SK-N-SH treated with all-trans-retinoic acid at 6 μM for 48 hours (cell line): ENCODE results near the gene ADCY5.

Experiments
- ARNTL ChIP-seq: fragments of 450-650 bp; formaldehyde crosslinking; IDR thresholded peaks from 2 replicates; pipeline ENCODE4 v1.5.0; 2020; ENCODE audit warnings: low read depth, mild to moderate bottlenecking, moderate library complexity, borderline replicate concordance
- BACH2 ChIP-seq: fragments of 250-450 bp; sonication (Bioruptor Pico); IDR thresholded peaks from 2 replicates; pipeline ENCODE4 v1.9.0; 2021; ENCODE audit warnings: mild to moderate bottlenecking, borderline replicate concordance
- CSRNP3 ChIP-seq: fragments of 250-450 bp; sonication (Bioruptor Pico); IDR thresholded peaks from 2 replicates; pipeline ENCODE4 v1.5.1; 2021; ENCODE audit warnings: mild to moderate bottlenecking, moderate library complexity
- PATZ1 ChIP-seq: fragments of 250-450 bp; sonication (Bioruptor Pico); IDR thresholded peaks from 2 replicates; pipeline ENCODE4 v1.8.0; 2020; ENCODE audit warnings: mild to moderate bottlenecking, moderate library complexity, borderline replicate concordance
- SNAI2 ChIP-seq: fragments of 250-450 bp; sonication (Bioruptor Pico); IDR thresholded peaks from 2 replicates; pipeline ENCODE4 v1.5.0; 2020; ENCODE audit warnings: mild to moderate bottlenecking, moderate library complexity
- TOX ChIP-seq: fragments of 250-450 bp; sonication (Bioruptor Pico); IDR thresholded peaks from 2 replicates; pipeline ENCODE4 v1.8.0; 2021; ENCODE audit warnings: mild to moderate bottlenecking, moderate library complexity, borderline replicate concordance
- ZC3H10 ChIP-seq: fragments of 250-450 bp; sonication (Bioruptor Pico); IDR thresholded peaks from 2 replicates; pipeline ENCODE4 v1.5.1; 2021; ENCODE audit warnings: mild to moderate bottlenecking, moderate library complexity
- TF ChIP-seq, protein P1 (sequence below): fragments of 250-450 bp; sonication (Bioruptor Pico); IDR thresholded peaks from 2 replicates; pipeline ENCODE4 v1.5.1; 2020; ENCODE audit warnings: low read depth, mild to moderate bottlenecking, moderate library complexity

GRCh38 chr3:123375014-123375940 is 73.6 kb downstream of the ADCY5 start:
- TF ChIP-seq ARNTL (CRISPR knock-in tag) (no peak), BACH2 (CRISPR knock-in tag) (no peak), TOX (CRISPR knock-in tag) (no peak), CSRNP3 (CRISPR knock-in tag) (no peak), PATZ1 (CRISPR knock-in tag) (no peak), SNAI2 (no peak), ZC3H10 (no peak)
- TF ChIP-seq, protein P1, sequence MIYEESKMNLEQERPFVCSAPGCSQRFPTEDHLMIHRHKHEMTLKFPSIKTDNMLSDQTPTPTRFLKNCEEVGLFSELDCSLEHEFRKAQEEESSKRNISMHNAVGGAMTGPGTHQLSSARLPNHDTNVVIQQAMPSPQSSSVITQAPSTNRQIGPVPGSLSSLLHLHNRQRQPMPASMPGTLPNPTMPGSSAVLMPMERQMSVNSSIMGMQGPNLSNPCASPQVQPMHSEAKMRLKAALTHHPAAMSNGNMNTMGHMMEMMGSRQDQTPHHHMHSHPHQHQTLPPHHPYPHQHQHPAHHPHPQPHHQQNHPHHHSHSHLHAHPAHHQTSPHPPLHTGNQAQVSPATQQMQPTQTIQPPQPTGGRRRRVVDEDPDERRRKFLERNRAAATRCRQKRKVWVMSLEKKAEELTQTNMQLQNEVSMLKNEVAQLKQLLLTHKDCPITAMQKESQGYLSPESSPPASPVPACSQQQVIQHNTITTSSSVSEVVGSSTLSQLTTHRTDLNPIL (CRISPR knock-in tag), result no peak
